Activated naive CD8-positive, alpha-beta T cell treated with anti-CD3 and anti-CD28 coated beads, Interleukin-2, amount 10 ng/mL, durations not matched to agents 7 days and 5 days (primary cell): ENCODE data around the gene MYO6. TPM values are rescaled to one million over a fixed set of nuclear protein-coding genes. Genes with fewer than 3 reads are reported as not detected.
"Not testable (repeated sequence)": the region's sequence is repeated elsewhere in the genome, so short reads cannot be mapped to it uniquely, and the experiment has no call there.

Source experiments
- ATAC-seq: fragments of 150-1000 bp; cut with Tn5 transposase; one replicate; pipeline ENCODE4 v1.10.0; 2021; ENCODE audit warnings: low read depth, moderate library complexity
- POLR2A ChIA-PET: fragments of 350-600 bp; sonication (Branson Sonifier 250); formaldehyde crosslinking; loops from one replicate; lab custom pipeline; 2021; ENCODE audit warnings: antibody characterized with exemption; lab: Charles Lee
- DNase-seq: peaks from one replicate; pipeline ENCODE4 v3.0.0; 2021
- H3K27ac Mint-ChIP-seq: one replicate; pipeline ENCODE4 v1.8.0; 2022; ENCODE audit warnings: mild to moderate bottlenecking, mixed read lengths
- H3K27me3 Mint-ChIP-seq: one replicate; pipeline ENCODE4 v1.8.0; 2022; ENCODE audit warnings: mild to moderate bottlenecking, moderate library complexity, mixed read lengths
- H3K36me3 Mint-ChIP-seq: one replicate; pipeline ENCODE4 v1.8.0; 2021; ENCODE audit warnings: mild to moderate bottlenecking, mixed read lengths
- H3K4me1 Mint-ChIP-seq: one replicate; pipeline ENCODE4 v1.8.0; 2021; ENCODE audit warnings: mixed read lengths
- H3K4me3 Mint-ChIP-seq: one replicate; pipeline ENCODE4 v1.8.0; 2022; ENCODE audit warnings: mild to moderate bottlenecking, moderate library complexity, mixed read lengths
- H3K9me3 Mint-ChIP-seq: one replicate; pipeline ENCODE4 v1.8.0; 2021; ENCODE audit warnings: mixed read lengths
- total RNA-seq, 2 experiments: library from RNA; stranded (reverse); gene quantifications; one replicate each; pipeline ENCODE4 v1.2.3, GENCODE V29; 2021

The MYO6 gene
- 1 to 10 TPM; 2.5 to 3.3 TPM for total RNA-seq

DNA sequence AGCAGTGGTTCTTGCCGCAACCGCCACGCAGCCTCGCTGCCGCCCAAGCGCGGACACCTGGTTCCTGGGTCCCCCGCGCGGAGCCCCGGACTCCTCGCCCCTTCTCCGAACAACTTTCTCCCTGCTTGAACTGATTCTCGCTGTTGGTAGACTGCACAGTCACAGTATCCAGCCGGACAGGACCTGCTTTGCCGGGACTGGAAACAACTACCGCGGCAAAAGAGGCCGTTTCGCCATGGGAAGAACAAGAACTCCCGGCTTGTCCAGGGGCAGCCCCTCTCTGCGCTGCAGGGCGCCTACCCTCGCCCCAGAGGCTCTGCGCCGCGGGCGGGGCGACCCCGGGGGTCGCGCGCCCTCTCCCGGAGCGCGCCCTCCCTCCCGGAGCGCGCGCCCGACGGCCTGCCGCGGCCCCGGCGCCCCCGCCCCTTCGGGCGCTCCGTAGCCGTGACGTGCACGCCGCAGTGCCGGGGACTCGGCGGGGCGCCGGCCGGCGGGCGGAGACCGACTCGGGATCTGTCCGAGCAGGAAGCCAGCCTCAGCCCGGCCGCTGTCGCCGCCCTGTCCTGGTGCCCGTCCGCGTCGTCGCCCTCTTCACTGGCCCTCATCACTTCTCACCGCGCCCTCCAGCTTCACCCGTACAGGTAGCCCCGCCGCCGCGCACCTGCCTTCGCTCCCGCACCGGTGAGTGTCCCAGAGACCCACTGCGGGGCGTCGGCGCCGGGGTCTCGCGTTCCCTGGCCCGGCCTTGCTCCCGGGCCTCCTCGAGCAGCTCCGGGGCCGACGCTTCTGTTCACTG is at the start of gene MYO6:
TSS of gene MYO6 (plus strand) at position 497 of the 796 bp plus-strand sequence. CDS start 68,309 bp downstream, outside the sequence.
- Mint-ChIP-seq H3K4me3 (peak within 1 kb of the TSS; percentile 92), H3K36me3 (no peaks in the 10 kb centered on the region), H3K9me3 (no peaks in the 10 kb centered on the region), H3K27ac (peak within 1 kb of the TSS; percentile 16), H3K4me1 (peaks cover 14% of the 10 kb centered on the region), H3K27me3 (peaks cover 62% of the 10 kb centered on the region)
- peak; percentile 87 for ATAC-seq
- peak; percentile 71 for DNase-seq
- POLR2A ChIA-PET = no interaction called here

DNA sequence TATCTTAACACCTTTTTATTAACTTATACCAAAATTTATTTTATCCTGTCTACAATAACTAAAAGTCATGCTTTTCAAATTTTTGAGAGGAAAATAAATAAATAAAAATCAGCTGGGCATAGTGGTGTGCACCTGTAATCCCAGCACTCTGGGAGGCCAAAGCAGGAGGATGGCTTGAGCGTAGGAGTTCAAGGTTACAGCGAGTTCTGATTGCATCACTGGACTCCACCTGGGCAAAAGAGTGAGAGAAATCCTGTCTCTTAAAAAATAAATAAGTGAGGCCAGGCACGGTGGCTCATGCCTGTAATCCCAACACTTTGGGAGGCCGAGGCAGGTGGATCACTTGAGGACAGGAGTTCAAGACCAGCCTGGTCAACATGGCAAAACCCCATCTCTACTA is 40.7 kb upstream of the MYO6 start:
- POLR2A ChIA-PET = interaction anchor here (0.8 kb wide), 1 partner anchor 10 kb away, joined by 3 read pairs; no protein-coding TSS in a partner anchor
- H3K4me1 Mint-ChIP-seq, H3K27ac Mint-ChIP-seq, ATAC-seq, H3K4me3 Mint-ChIP-seq, H3K9me3 Mint-ChIP-seq, H3K27me3 Mint-ChIP-seq, DNase-seq: not testable (repeated sequence)
- peaks cover 20% of the 10 kb centered on the region for H3K36me3 Mint-ChIP-seq

DNA sequence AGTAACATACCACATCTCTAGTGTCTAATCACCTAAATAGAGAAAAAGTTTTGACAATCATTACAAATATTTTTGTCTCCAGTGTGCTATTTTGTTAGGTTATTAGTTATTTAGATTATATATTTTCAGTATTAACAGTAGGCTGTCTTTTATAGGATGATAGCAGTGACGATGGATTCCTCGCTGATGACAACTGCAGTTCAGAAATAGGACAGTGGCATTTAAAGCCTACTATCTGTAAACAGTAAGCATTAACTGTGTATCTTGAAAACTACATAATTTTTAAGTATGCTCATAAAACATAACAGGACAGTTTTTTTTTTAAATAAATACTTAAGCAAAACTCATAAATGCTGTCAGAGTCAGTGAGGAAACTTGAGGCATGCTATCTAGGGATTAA is 37.9 kb upstream of the MYO6 start:
- no peaks in the 10 kb centered on the region for H3K9me3 Mint-ChIP-seq
- H3K4me3 Mint-ChIP-seq = no peak overlapping the region
- no peaks in the 10 kb centered on the region for H3K27me3 Mint-ChIP-seq
- POLR2A ChIA-PET = no interaction called here
- no peak for ATAC-seq
- peaks cover 3% of the 10 kb centered on the region for H3K4me1 Mint-ChIP-seq
- H3K27ac Mint-ChIP-seq = no peak overlapping the region
- DNase-seq = no peak
- H3K36me3 Mint-ChIP-seq = peaks cover 22% of the 10 kb centered on the region

GRCh38 chr6:75719133-75719532 is 29.9 kb upstream of the MYO6 start:
- POLR2A ChIA-PET = no interaction called here
- no peak overlapping the region for H3K4me3 Mint-ChIP-seq
- H3K36me3 Mint-ChIP-seq = peaks cover 9% of the 10 kb centered on the region
- no peaks in the 10 kb centered on the region for H3K4me1 Mint-ChIP-seq
- no peaks in the 10 kb centered on the region for H3K27me3 Mint-ChIP-seq
- ATAC-seq = no peak
- no peak overlapping the region for H3K27ac Mint-ChIP-seq
- DNase-seq = no peak
- no peaks in the 10 kb centered on the region for H3K9me3 Mint-ChIP-seq

GRCh38 chr6:75723382-75723781 is 25.7 kb upstream of the MYO6 start:
- POLR2A ChIA-PET = no interaction called here
- Mint-ChIP-seq H3K27ac (no peak overlapping the region), H3K9me3 (no peaks in the 10 kb centered on the region), H3K27me3 (no peaks in the 10 kb centered on the region), H3K36me3 (no peaks in the 10 kb centered on the region), H3K4me3 (no peak overlapping the region), H3K4me1 (no peaks in the 10 kb centered on the region)
- ATAC-seq (no peak), DNase-seq (no peak)

DNA sequence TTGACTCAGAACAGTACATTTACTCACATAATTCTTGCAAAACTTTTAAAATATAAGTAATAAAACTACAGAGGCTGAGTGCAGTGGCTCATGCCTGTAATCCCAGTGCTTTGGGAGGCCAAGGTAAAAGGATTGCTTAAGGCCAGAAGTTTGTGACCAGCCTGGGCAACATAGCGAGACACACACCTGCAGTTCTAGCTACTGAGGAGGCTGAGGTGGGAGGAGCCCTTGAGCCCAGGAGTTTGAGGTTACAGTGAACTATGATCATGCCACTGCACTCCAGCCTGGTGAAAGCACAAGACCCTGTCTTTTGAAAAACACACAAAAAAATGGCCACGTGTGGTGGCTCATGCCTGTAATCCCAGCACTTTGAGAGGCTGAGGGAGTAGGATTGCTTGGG is 21.8 kb upstream of the MYO6 start:
- no peaks in the 10 kb centered on the region for H3K9me3 Mint-ChIP-seq
- H3K27me3 Mint-ChIP-seq = peaks cover 5% of the 10 kb centered on the region
- no peak for ATAC-seq
- POLR2A ChIA-PET = no interaction called here
- DNase-seq = no peak
- H3K27ac Mint-ChIP-seq = no peak overlapping the region
- no peaks in the 10 kb centered on the region for H3K36me3 Mint-ChIP-seq
- no peak overlapping the region for H3K4me3 Mint-ChIP-seq
- H3K4me1 Mint-ChIP-seq = no peaks in the 10 kb centered on the region

GRCh38 chr6:75731029-75731428 is 18.0 kb upstream of the MYO6 start:
- DNase-seq, ATAC-seq, H3K4me1 Mint-ChIP-seq, H3K36me3 Mint-ChIP-seq, POLR2A ChIA-PET, H3K4me3 Mint-ChIP-seq, H3K27me3 Mint-ChIP-seq, H3K9me3 Mint-ChIP-seq, H3K27ac Mint-ChIP-seq: not testable (repeated sequence)

DNA sequence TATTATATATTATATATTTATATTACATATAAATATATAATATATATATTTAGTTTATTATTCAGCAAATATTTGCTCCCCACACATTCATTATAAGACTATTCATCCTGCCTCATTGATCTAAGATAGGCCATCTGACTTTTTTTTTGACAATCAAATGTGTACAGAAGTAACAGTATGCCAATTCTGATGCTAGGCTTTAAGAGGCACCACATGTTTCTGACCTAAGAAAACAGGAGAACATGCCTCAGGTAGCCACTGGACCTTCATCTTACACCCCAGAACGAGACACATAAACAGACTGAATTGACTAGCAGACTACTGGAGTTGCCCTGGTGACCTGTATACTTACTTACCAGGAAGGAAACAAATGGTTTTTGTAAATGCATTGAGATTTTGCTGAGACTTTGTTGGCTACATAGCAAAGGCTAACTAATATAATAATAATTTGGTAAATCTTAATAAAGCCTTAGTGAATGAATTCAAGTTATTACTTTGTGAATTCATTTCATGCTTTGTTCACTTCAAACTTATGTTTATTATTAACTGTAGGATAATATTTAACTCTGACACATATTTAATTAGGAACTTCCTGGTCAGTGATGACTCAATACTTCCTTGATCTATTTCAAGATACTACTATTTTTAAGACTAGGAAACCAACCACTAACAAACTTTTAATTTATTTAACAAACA is 13.4 kb upstream of the MYO6 start:
- Mint-ChIP-seq H3K27me3 (peaks cover 12% of the 10 kb centered on the region), H3K27ac (no peak overlapping the region), H3K4me3 (no peak overlapping the region), H3K4me1 (no peaks in the 10 kb centered on the region), H3K9me3 (no peaks in the 10 kb centered on the region), H3K36me3 (no peaks in the 10 kb centered on the region)
- DNase-seq = no peak
- no peak for ATAC-seq
- POLR2A ChIA-PET = no interaction called here

DNA sequence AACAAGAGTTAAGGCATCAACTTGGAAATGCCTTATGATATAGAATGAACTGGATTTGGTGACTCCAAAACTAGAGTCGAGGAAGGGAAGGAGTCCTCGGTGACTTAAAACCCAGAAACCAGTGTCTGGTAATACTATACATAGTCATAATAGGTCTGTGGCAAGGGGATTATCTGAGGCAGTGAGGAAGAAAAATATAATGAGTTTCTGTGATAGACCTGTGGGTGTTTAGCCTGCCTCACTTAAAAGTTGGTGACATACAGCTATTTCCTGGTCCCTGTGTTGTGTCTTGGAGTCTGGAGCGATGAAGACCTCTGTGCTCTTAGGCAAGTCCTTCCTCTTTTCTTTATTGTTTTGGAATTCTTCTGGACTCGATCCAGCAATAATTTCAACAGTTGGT is 5.1 kb upstream of the MYO6 start:
- peaks cover 43% of the 10 kb centered on the region for H3K27me3 Mint-ChIP-seq
- ATAC-seq (no peak), DNase-seq (no peak)
- no peaks in the 10 kb centered on the region for H3K36me3 Mint-ChIP-seq
- no peak overlapping the region for H3K4me3 Mint-ChIP-seq
- no peak overlapping the region for H3K27ac Mint-ChIP-seq
- no peaks in the 10 kb centered on the region for H3K9me3 Mint-ChIP-seq
- POLR2A ChIA-PET = no interaction called here
- peaks cover 7% of the 10 kb centered on the region for H3K4me1 Mint-ChIP-seq

- DNase-seq = no peak
- Mint-ChIP-seq H3K27ac (no peak overlapping the region), H3K4me3 (no peak overlapping the region), H3K36me3 (no peaks in the 10 kb centered on the region), H3K9me3 (no peaks in the 10 kb centered on the region), H3K4me1 (peaks cover 14% of the 10 kb centered on the region), H3K27me3 (peaks cover 47% of the 10 kb centered on the region)
- POLR2A ChIA-PET = no interaction called here
- no peak for ATAC-seq
These were observed 3.6 kb upstream of the MYO6 start for GRCh38 chr6:75745404-75745803.

GRCh38 chr6:75746221-75746620 is 2.8 kb upstream of the MYO6 start:
- Mint-ChIP-seq H3K4me1 (peaks cover 14% of the 10 kb centered on the region), H3K27ac (no peak overlapping the region), H3K27me3 (peaks cover 53% of the 10 kb centered on the region), H3K4me3 (no peak overlapping the region), H3K36me3 (no peaks in the 10 kb centered on the region), H3K9me3 (no peaks in the 10 kb centered on the region)
- POLR2A ChIA-PET = no interaction called here
- ATAC-seq (no peak), DNase-seq (no peak)

DNA sequence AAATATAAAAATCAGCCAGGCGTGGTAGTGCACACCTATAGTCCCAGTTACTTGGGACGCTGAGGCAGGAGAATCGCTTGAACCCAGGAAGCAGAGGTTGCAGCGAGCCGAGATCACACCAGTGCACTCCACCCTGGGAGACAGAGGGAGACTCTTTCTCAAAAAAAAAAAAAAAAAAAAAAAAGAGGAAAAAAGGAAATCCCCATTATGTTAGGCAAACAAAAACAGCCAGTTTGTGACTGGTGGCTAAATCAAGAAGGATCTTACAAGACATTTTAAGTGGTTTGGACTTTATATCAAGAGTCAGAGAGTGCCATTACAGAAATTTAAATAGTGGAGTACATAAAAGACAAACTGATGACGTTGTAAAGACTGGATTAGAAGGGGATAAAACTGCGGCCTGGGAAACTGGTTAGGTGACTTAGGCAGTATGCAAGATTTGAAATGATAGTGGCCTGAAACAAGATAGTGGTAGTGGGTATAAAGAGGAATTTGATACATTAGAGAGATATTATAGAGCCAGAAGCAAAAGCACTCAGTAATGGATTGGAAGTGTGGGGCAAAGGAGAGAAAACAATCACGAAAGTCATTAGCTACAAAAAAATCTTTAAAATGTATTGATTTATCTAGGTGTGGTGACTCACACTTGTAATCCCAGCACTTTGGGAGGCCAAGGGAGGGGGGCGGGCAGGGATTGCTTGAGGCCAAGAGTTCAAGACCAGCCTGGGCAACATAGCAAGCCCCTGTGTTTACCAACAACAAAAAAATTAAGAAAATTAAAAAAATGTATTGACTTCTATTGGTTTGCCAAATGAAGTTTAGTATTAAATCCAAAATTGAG is 1.7 kb upstream of the MYO6 start:
- Mint-ChIP-seq H3K4me1 (peaks cover 14% of the 10 kb centered on the region), H3K4me3 (peak overlapping the region; percentile 5), H3K36me3 (no peaks in the 10 kb centered on the region), H3K27ac (no peak overlapping the region), H3K9me3 (no peaks in the 10 kb centered on the region), H3K27me3 (peaks cover 59% of the 10 kb centered on the region)
- DNase-seq (no peak), ATAC-seq (no peak)
- POLR2A ChIA-PET = no interaction called here

GRCh38 chr6:75748003-75748742 is 866 bp upstream of the MYO6 start:
- ATAC-seq = no peak
- POLR2A ChIA-PET = no interaction called here
- DNase-seq = no peak
- H3K4me1 Mint-ChIP-seq = peaks cover 14% of the 10 kb centered on the region
- H3K4me3 Mint-ChIP-seq = peak overlapping the region; percentile 84
- peaks cover 62% of the 10 kb centered on the region for H3K27me3 Mint-ChIP-seq
- H3K27ac Mint-ChIP-seq = no peak overlapping the region
- H3K36me3 Mint-ChIP-seq = no peaks in the 10 kb centered on the region
- no peaks in the 10 kb centered on the region for H3K9me3 Mint-ChIP-seq
